HepG2 (cell line): ENCODE results near the gene ANAPC2.

ENCODE experiments used
- ELF3 ChIP-seq: IDR thresholded peaks from 2 replicates; pipeline ENCODE4 v1.6.1; 2016; ENCODE audit warnings: missing genetic modification reagents, missing compliant biosample characterization
- FOXP1 ChIP-seq, 2 experiments: fragments of 450-650 bp in 1 of 2; IDR thresholded peaks; 2 replicates each; pipeline ENCODE4 v1.6.1; 2017 to 2018; ENCODE audit warnings: antibody characterized with exemption in 1 of 2
- MIER3 ChIP-seq: IDR thresholded peaks from 2 replicates; pipeline ENCODE4 v1.6.1; 2016; ENCODE audit warnings: missing compliant biosample characterization, borderline replicate concordance
- NFE2L2 ChIP-seq: fragments of 150-350 bp; IDR thresholded peaks from 2 replicates; pipeline ENCODE4 v1.6.1; 2014; ENCODE audit warnings: low read length
- POLR2A ChIP-seq, 2 experiments: IDR thresholded peaks; 2 replicates each; pipeline ENCODE4 v1.6.1; 2011; ENCODE audit warnings: low read depth in 2 of 2, low read length in 2 of 2, mild to moderate bottlenecking in 1 of 2, moderate library complexity in 1 of 2; ENCODE audit not compliant: insufficient read depth in 1 of 2
- ZBTB7A ChIP-seq: sonication (generic); formaldehyde crosslinking; IDR thresholded peaks from 2 replicates; pipeline ENCODE4 v1.8.0; 2022; ENCODE audit warnings: mild to moderate bottlenecking, missing genetic modification reagents
- ZNF260 ChIP-seq: sonication (generic); formaldehyde crosslinking; IDR thresholded peaks from 2 replicates; pipeline ENCODE4 v1.4.0; 2020; ENCODE audit warnings: missing genetic modification reagents, low read depth, mild to moderate bottlenecking, borderline replicate concordance
- TF ChIP-seq, protein P1 (sequence below): sonication (generic); formaldehyde crosslinking; IDR thresholded peaks from 2 replicates; pipeline ENCODE4 v1.5.0; 2020; ENCODE audit warnings: mild to moderate bottlenecking, missing genetic modification reagents, moderate library complexity
- TF ChIP-seq, protein P2 (sequence below): sonication (generic); formaldehyde crosslinking; IDR thresholded peaks from 2 replicates; pipeline ENCODE4 v1.8.0; 2022; ENCODE audit warnings: mild to moderate bottlenecking, missing genetic modification reagents, moderate library complexity

- TF ChIP-seq, protein P1, sequence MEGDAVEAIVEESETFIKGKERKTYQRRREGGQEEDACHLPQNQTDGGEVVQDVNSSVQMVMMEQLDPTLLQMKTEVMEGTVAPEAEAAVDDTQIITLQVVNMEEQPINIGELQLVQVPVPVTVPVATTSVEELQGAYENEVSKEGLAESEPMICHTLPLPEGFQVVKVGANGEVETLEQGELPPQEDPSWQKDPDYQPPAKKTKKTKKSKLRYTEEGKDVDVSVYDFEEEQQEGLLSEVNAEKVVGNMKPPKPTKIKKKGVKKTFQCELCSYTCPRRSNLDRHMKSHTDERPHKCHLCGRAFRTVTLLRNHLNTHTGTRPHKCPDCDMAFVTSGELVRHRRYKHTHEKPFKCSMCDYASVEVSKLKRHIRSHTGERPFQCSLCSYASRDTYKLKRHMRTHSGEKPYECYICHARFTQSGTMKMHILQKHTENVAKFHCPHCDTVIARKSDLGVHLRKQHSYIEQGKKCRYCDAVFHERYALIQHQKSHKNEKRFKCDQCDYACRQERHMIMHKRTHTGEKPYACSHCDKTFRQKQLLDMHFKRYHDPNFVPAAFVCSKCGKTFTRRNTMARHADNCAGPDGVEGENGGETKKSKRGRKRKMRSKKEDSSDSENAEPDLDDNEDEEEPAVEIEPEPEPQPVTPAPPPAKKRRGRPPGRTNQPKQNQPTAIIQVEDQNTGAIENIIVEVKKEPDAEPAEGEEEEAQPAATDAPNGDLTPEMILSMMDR (CRISPR knock-in tag), result no peak
- TF ChIP-seq ELF3 (CRISPR knock-in tag), result no peak
- TF ChIP-seq ZBTB7A, result no peak
- TF ChIP-seq FOXP1 (IDR thresholded peaks at IDR 0.05), result no peak
- TF ChIP-seq FOXP1 (CRISPR knock-in tag; IDR thresholded peaks at IDR 0.05), result no peak
- TF ChIP-seq ZNF260 (CRISPR knock-in tag), result no peak
- no peak for TF ChIP-seq POLR2A (IDR thresholded peaks at IDR 0.05; ENCODE audit: insufficient read depth in 1 of 2, low read depth in 2 of 2, low read length in 2 of 2)
- TF ChIP-seq NFE2L2, result no peak
- no peak for TF ChIP-seq MIER3 (CRISPR knock-in tag)
- TF ChIP-seq, protein P2, sequence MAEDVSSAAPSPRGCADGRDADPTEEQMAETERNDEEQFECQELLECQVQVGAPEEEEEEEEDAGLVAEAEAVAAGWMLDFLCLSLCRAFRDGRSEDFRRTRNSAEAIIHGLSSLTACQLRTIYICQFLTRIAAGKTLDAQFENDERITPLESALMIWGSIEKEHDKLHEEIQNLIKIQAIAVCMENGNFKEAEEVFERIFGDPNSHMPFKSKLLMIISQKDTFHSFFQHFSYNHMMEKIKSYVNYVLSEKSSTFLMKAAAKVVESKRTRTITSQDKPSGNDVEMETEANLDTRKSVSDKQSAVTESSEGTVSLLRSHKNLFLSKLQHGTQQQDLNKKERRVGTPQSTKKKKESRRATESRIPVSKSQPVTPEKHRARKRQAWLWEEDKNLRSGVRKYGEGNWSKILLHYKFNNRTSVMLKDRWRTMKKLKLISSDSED (CRISPR knock-in tag), result no peak
Observed at GRCh38 chr9:137128158-137128861, 60.0 kb downstream of the ANAPC2 start.
